Measurements from ENCODE around the gene AIP.
"Not testable (repeated sequence)": the region's sequence is repeated elsewhere in the genome, so short reads cannot be mapped to it uniquely, and the experiment has no call there.

The AIP gene

GRCh38 chr11:67484847-67485311, 2.1 kb downstream of the AIP start:
- peaks cover 45% of the 10 kb centered on the region for H3K4me1 ChIP-seq
- H3K4me3 ChIP-seq = peak overlapping the region; percentile 75
- H3K9ac ChIP-seq = peak overlapping the region; percentile 89
- peaks cover 59% of the 10 kb centered on the region for H4K20me1 ChIP-seq
- H3K27me3 ChIP-seq = no peaks in the 10 kb centered on the region
- H3K9me3 ChIP-seq = no peaks in the 10 kb centered on the region
- peak overlapping the region; percentile 96 for H3K27ac ChIP-seq
- H3K36me3 ChIP-seq = peaks cover 35% of the 10 kb centered on the region
- TF ChIP-seq Cebpa-rat (IDR thresholded peaks at IDR 0.05) = no peak
- H3K4me2 ChIP-seq = peak overlapping the region; percentile 97

- not testable (repeated sequence) for H3K9ac ChIP-seq, H3K27ac ChIP-seq, H3K4me3 ChIP-seq, H3K27me3 ChIP-seq, H3K9me3 ChIP-seq
- peaks cover 70% of the 10 kb centered on the region for H4K20me1 ChIP-seq
- H3K4me2 ChIP-seq = peak overlapping the region; percentile 97
- peaks cover 46% of the 10 kb centered on the region for H3K36me3 ChIP-seq
- peaks cover 45% of the 10 kb centered on the region for H3K4me1 ChIP-seq
These were observed 3.1 kb downstream of the AIP start for GRCh38 chr11:67485873-67486361.

- Histone ChIP-seq H4K20me1 (peaks cover 77% of the 10 kb centered on the region), H3K9ac (no peak overlapping the region), H3K27ac (0 out of 2 replicates have a peak overlapping the region, but pooled peaks have one; percentile 18), H3K27me3 (no peaks in the 10 kb centered on the region), H3K4me1 (peaks cover 45% of the 10 kb centered on the region), H3K9me3 (no peaks in the 10 kb centered on the region), H3K36me3 (peaks cover 53% of the 10 kb centered on the region), H3K4me2 (peak overlapping the region; percentile 97), H3K4me3 (no peak overlapping the region)
- TF ChIP-seq Cebpa-rat (IDR thresholded peaks at IDR 0.05) = no peak
These were observed 3.8 kb downstream of the AIP start for GRCh38 chr11:67486481-67487195.

GRCh38 chr11:67489203-67489884, 6.5 kb downstream of the AIP start:
- peaks cover 81% of the 10 kb centered on the region for H4K20me1 ChIP-seq
- no peak for TF ChIP-seq Cebpa-rat (IDR thresholded peaks at IDR 0.05)
- H3K4me3 ChIP-seq = no peak overlapping the region
- H3K4me1 ChIP-seq = peaks cover 26% of the 10 kb centered on the region
- H3K9ac ChIP-seq = no peak overlapping the region
- no peaks in the 10 kb centered on the region for H3K27me3 ChIP-seq
- no peak overlapping the region for H3K27ac ChIP-seq
- H3K36me3 ChIP-seq = peaks cover 79% of the 10 kb centered on the region
- no peaks in the 10 kb centered on the region for H3K9me3 ChIP-seq
- H3K4me2 ChIP-seq = no peak overlapping the region

GRCh38 chr11:67489885-67490726, 7.3 kb downstream of the AIP start:
- H3K4me2 ChIP-seq = no peak overlapping the region
- H3K9me3 ChIP-seq = no peaks in the 10 kb centered on the region
- no peaks in the 10 kb centered on the region for H3K27me3 ChIP-seq
- no peak for TF ChIP-seq Cebpa-rat (IDR thresholded peaks at IDR 0.05)
- H3K36me3 ChIP-seq = peaks cover 83% of the 10 kb centered on the region
- H3K9ac ChIP-seq = no peak overlapping the region
- H3K4me3 ChIP-seq = no peak overlapping the region
- H3K27ac ChIP-seq = no peak overlapping the region
- peaks cover 19% of the 10 kb centered on the region for H3K4me1 ChIP-seq
- H4K20me1 ChIP-seq = peaks cover 76% of the 10 kb centered on the region

GRCh38 chr11:67490727-67491065, 7.9 kb downstream of the AIP start:
- H4K20me1 ChIP-seq = peaks cover 71% of the 10 kb centered on the region
- TF ChIP-seq Cebpa-rat (IDR thresholded peaks at IDR 0.05) = no peak

GRCh38 chr11:67491276-67492068, 8.6 kb downstream of the AIP start:
- peaks cover 63% of the 10 kb centered on the region for H4K20me1 ChIP-seq
- no peak overlapping the region for H3K4me3 ChIP-seq
- peaks cover 95% of the 10 kb centered on the region for H3K36me3 ChIP-seq
- H3K9ac ChIP-seq = peak overlapping the region; percentile 19; the same call in 1 of the 2 replicates
- H3K4me2 ChIP-seq = no peak overlapping the region
- H3K4me1 ChIP-seq = peaks cover 5% of the 10 kb centered on the region
- H3K27ac ChIP-seq = no peak overlapping the region
- TF ChIP-seq Cebpa-rat (IDR thresholded peaks at IDR 0.05) = no peak
- H3K9me3 ChIP-seq = no peaks in the 10 kb centered on the region
- H3K27me3 ChIP-seq = no peaks in the 10 kb centered on the region

More at GRCh38 chr11:67490727-67491065, 7.9 kb downstream of the AIP start:
- peaks cover 89% of the 10 kb centered on the region for H3K36me3 ChIP-seq
- no peak overlapping the region for H3K4me2 ChIP-seq
- no peaks in the 10 kb centered on the region for H3K9me3 ChIP-seq
- H3K27me3 ChIP-seq = no peaks in the 10 kb centered on the region
- H3K9ac ChIP-seq = no peak overlapping the region
- H3K27ac ChIP-seq = no peak overlapping the region
- no peak overlapping the region for H3K4me3 ChIP-seq
- H3K4me1 ChIP-seq = peaks cover 13% of the 10 kb centered on the region

- Histone ChIP-seq H3K9ac (no peak overlapping the region), H3K27me3 (no peaks in the 10 kb centered on the region), H3K4me1 (no peaks in the 10 kb centered on the region; the same call in 1 of the 2 replicates), H3K4me2 (no peak overlapping the region), H3K9me3 (no peaks in the 10 kb centered on the region), H3K27ac (no peak overlapping the region), H4K20me1 (peaks cover 56% of the 10 kb centered on the region), H3K36me3 (peaks cover 93% of the 10 kb centered on the region), H3K4me3 (no peak overlapping the region)
- TF ChIP-seq Cebpa-rat (IDR thresholded peaks at IDR 0.05) = no peak
These were observed 9.4 kb downstream of the AIP start for GRCh38 chr11:67492069-67492727.

Data from BLaER1 (cell line).